ENCODE data around the gene ADPRHL1. TPM values are rescaled to one million over a fixed set of nuclear protein-coding genes. Genes with fewer than 3 reads are reported as not detected.

The ADPRHL1 gene
- total RNA-seq, 4 donors from 2014 or later: 2.5 to 8.6 (median 5.5) TPM

DNA sequence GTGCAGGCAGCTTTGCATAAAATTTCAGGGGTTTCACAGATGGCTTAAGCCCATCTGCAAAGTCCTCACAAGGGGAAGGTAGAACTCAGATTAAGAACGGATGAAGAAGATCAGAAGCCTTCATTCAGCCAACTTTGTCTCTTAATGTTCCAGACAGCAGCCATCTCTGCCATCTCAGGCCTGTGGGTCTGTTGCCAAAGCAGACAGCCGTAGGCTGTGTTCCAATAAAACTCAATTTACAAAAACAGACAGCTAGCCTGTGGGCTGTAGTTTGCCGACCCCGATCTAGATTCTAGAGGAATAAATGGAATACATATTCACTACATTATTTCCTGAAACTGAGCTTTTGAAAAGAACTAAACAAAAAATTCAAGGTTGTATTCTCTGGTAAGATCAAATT, 33.4 kb upstream of the ADPRHL1 start:
- 53% methylated on average over 4 of the region's 4 CpGs for WGBS
- no peak for DNase-seq (ENCODE audit: low spot score in 2 of 2)
- no peak for TF ChIP-seq EP300 (IDR thresholded peaks at IDR 0.05)
- TF ChIP-seq POLR2AphosphoS5 (IDR thresholded peaks at IDR 0.05): no peak
- TF ChIP-seq CTCF (IDR thresholded peaks at IDR 0.05): no peak
- TF ChIP-seq POLR2A (IDR thresholded peaks at IDR 0.05): no peak
- no peak overlapping the region for H3K27ac ChIP-seq
- H3K27me3 ChIP-seq: no peaks in the 10 kb centered on the region
- H3K36me3 ChIP-seq: peaks cover 9% of the 10 kb centered on the region
- no peak overlapping the region for H3K4me3 ChIP-seq
- peaks cover 36% of the 10 kb centered on the region for H3K4me1 ChIP-seq
- H3K9me3 ChIP-seq: no peaks in the 10 kb centered on the region

DNA sequence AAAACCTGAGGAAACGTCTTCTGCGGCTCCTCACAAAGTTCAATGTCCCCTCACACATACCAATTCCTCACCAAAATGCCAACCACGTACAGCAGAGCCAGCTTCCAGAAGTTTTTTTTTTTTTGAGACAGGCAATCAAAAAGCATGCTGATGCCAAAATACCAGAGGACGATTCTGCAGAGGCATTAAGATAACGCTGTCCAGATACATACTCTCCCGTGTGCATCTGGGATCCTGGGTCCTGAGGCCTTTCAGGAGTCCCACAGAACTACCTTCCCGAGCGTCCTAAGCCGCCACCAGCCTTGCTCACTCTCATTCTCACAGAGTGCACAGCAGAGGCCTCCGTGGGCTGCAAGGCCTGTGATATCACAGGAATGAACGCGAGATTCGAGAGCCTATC, 32.3 kb upstream of the ADPRHL1 start:
- TF ChIP-seq CTCF (IDR thresholded peaks at IDR 0.05) (no peak), EP300 (IDR thresholded peaks at IDR 0.05) (no peak), POLR2A (IDR thresholded peaks at IDR 0.05) (no peak), POLR2AphosphoS5 (IDR thresholded peaks at IDR 0.05) (no peak)
- DNase-seq (ENCODE audit: low spot score in 2 of 2): no peak
- Histone ChIP-seq H3K36me3 (peaks cover 9% of the 10 kb centered on the region), H3K27ac (no peak overlapping the region), H3K9me3 (no peaks in the 10 kb centered on the region), H3K27me3 (no peaks in the 10 kb centered on the region), H3K4me1 (peaks cover 30% of the 10 kb centered on the region), H3K4me3 (no peak overlapping the region)
- 89% methylated on average over 13 of the region's 13 CpGs for WGBS

GRCh38 chr13:113483504-113484293, 30.4 kb upstream of the ADPRHL1 start:
- no peak for TF ChIP-seq CTCF (IDR thresholded peaks at IDR 0.05)
- no peak for TF ChIP-seq POLR2AphosphoS5 (IDR thresholded peaks at IDR 0.05)
- TF ChIP-seq EP300 (IDR thresholded peaks at IDR 0.05): no peak
- no peak for TF ChIP-seq POLR2A (IDR thresholded peaks at IDR 0.05)
- peaks cover 15% of the 10 kb centered on the region for H3K36me3 ChIP-seq
- no peak overlapping the region for H3K4me3 ChIP-seq
- H3K27ac ChIP-seq: no peak overlapping the region
- no peaks in the 10 kb centered on the region for H3K9me3 ChIP-seq
- WGBS: 90% methylated on average over 34 of the region's 36 CpGs
- H3K4me1 ChIP-seq: peaks cover 15% of the 10 kb centered on the region
- no peaks in the 10 kb centered on the region for H3K27me3 ChIP-seq
- DNase-seq (ENCODE audit: low spot score in 2 of 2): no peak

DNA sequence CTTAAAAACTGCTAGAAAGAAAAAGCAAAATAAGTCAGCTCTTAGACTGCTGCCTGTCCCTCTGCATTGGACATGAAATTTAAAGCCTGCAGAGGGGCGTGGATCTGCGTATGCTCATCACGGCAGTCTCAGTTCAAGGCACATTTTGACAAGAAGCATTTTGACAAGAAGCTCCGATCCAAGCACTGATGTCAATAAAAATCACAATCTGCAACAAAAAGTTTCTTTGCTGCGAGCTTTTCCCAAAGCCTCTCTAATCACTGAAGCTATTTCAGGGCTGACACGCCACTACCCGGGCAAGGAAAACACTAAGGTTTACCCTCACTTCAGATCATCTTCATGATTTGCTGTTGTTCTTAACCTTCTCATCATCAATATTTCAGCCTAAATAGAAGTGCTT, 29.8 kb upstream of the ADPRHL1 start:
- no peak for DNase-seq (ENCODE audit: low spot score in 2 of 2)
- peaks cover 9% of the 10 kb centered on the region for H3K4me1 ChIP-seq
- H3K36me3 ChIP-seq: peaks cover 19% of the 10 kb centered on the region
- no peak for TF ChIP-seq POLR2A (IDR thresholded peaks at IDR 0.05)
- no peak for TF ChIP-seq CTCF (IDR thresholded peaks at IDR 0.05)
- TF ChIP-seq POLR2AphosphoS5 (IDR thresholded peaks at IDR 0.05): no peak
- TF ChIP-seq EP300 (IDR thresholded peaks at IDR 0.05): no peak
- H3K27me3 ChIP-seq: no peaks in the 10 kb centered on the region
- no peak overlapping the region for H3K4me3 ChIP-seq
- WGBS: 92% methylated on average over 7 of the region's 7 CpGs
- no peaks in the 10 kb centered on the region for H3K9me3 ChIP-seq
- H3K27ac ChIP-seq: no peak overlapping the region

GRCh38 chr13:113479179-113479578, 25.9 kb upstream of the ADPRHL1 start:
- WGBS: 80% methylated on average over 4 of the region's 4 CpGs
- H3K27me3 ChIP-seq: no peaks in the 10 kb centered on the region
- no peaks in the 10 kb centered on the region for H3K4me1 ChIP-seq
- H3K36me3 ChIP-seq: peaks cover 41% of the 10 kb centered on the region
- no peak for DNase-seq (ENCODE audit: low spot score in 2 of 2)
- no peak overlapping the region for H3K27ac ChIP-seq
- no peak overlapping the region for H3K4me3 ChIP-seq
- no peak for TF ChIP-seq POLR2AphosphoS5 (IDR thresholded peaks at IDR 0.05)
- H3K9me3 ChIP-seq: no peaks in the 10 kb centered on the region
